Activated naive CD8-positive, alpha-beta T cell treated with anti-CD3 and anti-CD28 coated beads, Interleukin-2, amount 50 U/mL, for 16 hours (primary cell): ENCODE measurements around the gene PRLR.

Source experiments
- DNase-seq: peaks from one replicate; pipeline ENCODE4 v3.0.0-alpha.2; 2020; ENCODE audit warnings: low read depth, low spot score

PRLR gene

DNA sequence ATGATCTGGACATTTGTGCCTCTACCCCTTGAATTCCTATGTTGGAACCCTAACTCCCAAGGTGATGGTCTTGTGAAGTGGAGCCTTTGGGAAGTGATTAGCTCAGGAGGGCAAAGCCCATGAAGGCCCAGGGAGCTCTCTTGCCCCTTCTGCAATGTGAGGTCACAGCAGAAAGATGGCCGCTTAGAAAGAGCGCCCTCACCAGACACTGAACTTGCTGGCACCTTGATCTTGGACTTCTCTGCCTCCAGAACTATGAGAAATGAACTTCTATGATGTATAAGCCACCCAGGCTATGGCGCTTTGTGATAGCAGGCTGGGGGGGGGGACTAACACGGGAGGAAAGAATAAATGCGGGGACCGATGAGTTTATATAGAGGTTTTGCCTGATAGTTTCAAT lies 227.8 kb downstream of the PRLR start:
- DNase-seq = no peak

DNA sequence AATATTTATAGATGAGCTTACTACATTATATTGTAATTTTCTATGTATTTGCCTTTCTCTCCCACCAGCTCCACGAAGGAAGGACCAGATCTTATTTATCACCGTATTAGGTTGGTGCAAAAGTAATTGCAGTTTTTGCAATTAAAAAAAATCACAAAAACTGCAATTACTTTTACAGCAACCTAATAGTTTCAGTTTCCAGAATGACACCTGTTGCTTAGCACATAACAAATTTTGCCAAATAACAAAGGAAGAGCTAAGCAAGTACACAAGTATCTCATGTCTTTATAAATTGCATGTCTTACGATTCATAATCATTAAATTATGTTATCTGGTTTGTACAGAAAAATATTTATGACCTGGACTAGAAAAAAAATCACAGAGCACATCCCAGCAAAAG lies 228.4 kb downstream of the PRLR start:
- no peak for DNase-seq
